ENCODE measurements around the gene CDH23. TPM values are rescaled to one million over a fixed set of nuclear protein-coding genes. Genes with fewer than 3 reads are reported as not detected.

Gene CDH23
- total RNA-seq, 1 experiment from 2014 or later, result 7.8 TPM

- H2AFZ ChIP-seq, result no peak overlapping the region
- POLR2A ChIA-PET (ENCODE audit: unreplicated experiment), result interaction anchor here (0.7 kb wide), 1 partner anchor 8 kb away, joined by 3 read pairs; no protein-coding TSS in a partner anchor
- no peak overlapping the region for H3K27ac ChIP-seq
- TF ChIP-seq EZH2 (IDR thresholded peaks at IDR 0.05; ENCODE audit: low read depth) (no peak), CTCF (conservative IDR thresholded peaks at IDR 0.05) (no peak)
- H3K9me2 ChIP-seq (ENCODE audit: insufficient read depth), result no peaks in the 10 kb centered on the region
- BruUV-seq (replicated peaks), result no TSS peak
- intact Hi-C loops (cut with micrococcal nuclease; ENCODE audit: unreplicated experiment), result no loop called here
- H3K36me3 ChIP-seq (ENCODE audit: low read depth), result no peaks in the 10 kb centered on the region
- H3K4me2 ChIP-seq, result no peak overlapping the region
- no peaks in the 10 kb centered on the region for H4K20me1 ChIP-seq (ENCODE audit: insufficient read depth)
- no peak overlapping the region for H3K4me3 ChIP-seq
- DNase-seq, result no peak
- no peaks in the 10 kb centered on the region for H3K79me2 ChIP-seq (ENCODE audit: low read depth)
- CTCF ChIA-PET, result no interaction called here
- H3K27me3 ChIP-seq (ENCODE audit: insufficient read depth, low read depth), result no peaks in the 10 kb centered on the region
- no peaks in the 10 kb centered on the region for H3K9me3 ChIP-seq (ENCODE audit: insufficient read depth, low read depth)
- 0 out of 2 replicates have a peak, but pooled peaks cover 13% of the 10 kb centered on the region for H3F3A ChIP-seq (ENCODE audit: insufficient read depth, low read depth)
- H3K4me1 ChIP-seq (replicated peaks; ENCODE audit: insufficient read depth), result peaks cover 19% of the 10 kb centered on the region
Observed at GRCh38 chr10:71650397-71650796, 253.7 kb downstream of the CDH23 start.

GRCh38 chr10:71651428-71651827 lies 254.7 kb downstream of the CDH23 start:
- Histone ChIP-seq H3K9me2 (ENCODE audit: insufficient read depth) (no peaks in the 10 kb centered on the region), H3K27ac (no peak overlapping the region), H3F3A (ENCODE audit: insufficient read depth, low read depth) (0 out of 2 replicates have a peak, but pooled peaks cover 13% of the 10 kb centered on the region), H3K79me2 (ENCODE audit: low read depth) (no peaks in the 10 kb centered on the region), H4K20me1 (ENCODE audit: insufficient read depth) (no peaks in the 10 kb centered on the region), H2AFZ (no peak overlapping the region), H3K27me3 (ENCODE audit: insufficient read depth, low read depth) (no peaks in the 10 kb centered on the region), H3K4me1 (replicated peaks; ENCODE audit: insufficient read depth) (peaks cover 19% of the 10 kb centered on the region), H3K36me3 (ENCODE audit: low read depth) (no peaks in the 10 kb centered on the region), H3K4me2 (no peak overlapping the region), H3K9me3 (ENCODE audit: insufficient read depth, low read depth) (no peaks in the 10 kb centered on the region), H3K4me3 (no peak overlapping the region)
- ChIA-PET CTCF (no interaction called here), POLR2A (ENCODE audit: unreplicated experiment) (no interaction called here)
- DNase-seq, result no peak
- intact Hi-C loops (cut with micrococcal nuclease; ENCODE audit: unreplicated experiment), result no loop called here
- TF ChIP-seq CTCF (conservative IDR thresholded peaks at IDR 0.05), result no peak
- TF ChIP-seq EZH2 (IDR thresholded peaks at IDR 0.05; ENCODE audit: low read depth), result no peak
- no TSS peak for BruUV-seq (replicated peaks)

GRCh38 chr10:71651928-71652327 lies 255.2 kb downstream of the CDH23 start:
- H3F3A ChIP-seq (ENCODE audit: insufficient read depth, low read depth), result 0 out of 2 replicates have a peak, but pooled peaks cover 13% of the 10 kb centered on the region
- H3K79me2 ChIP-seq (ENCODE audit: low read depth), result no peaks in the 10 kb centered on the region
- no peak overlapping the region for H3K4me3 ChIP-seq
- no peaks in the 10 kb centered on the region for H3K9me2 ChIP-seq (ENCODE audit: insufficient read depth)
- no peak for TF ChIP-seq EZH2 (IDR thresholded peaks at IDR 0.05; ENCODE audit: low read depth)
- TF ChIP-seq CTCF (conservative IDR thresholded peaks at IDR 0.05), result no peak
- CTCF ChIA-PET, result interaction anchor here (0.6 kb wide), 1 partner anchor 27 kb away, joined by 3 read pairs; no protein-coding TSS in a partner anchor
- H3K4me1 ChIP-seq (replicated peaks; ENCODE audit: insufficient read depth), result peaks cover 19% of the 10 kb centered on the region
- no peaks in the 10 kb centered on the region for H3K9me3 ChIP-seq (ENCODE audit: insufficient read depth, low read depth)
- POLR2A ChIA-PET (ENCODE audit: unreplicated experiment), result no interaction called here
- no peaks in the 10 kb centered on the region for H3K36me3 ChIP-seq (ENCODE audit: low read depth)
- no peak overlapping the region for H3K4me2 ChIP-seq
- no peak for DNase-seq
- no peaks in the 10 kb centered on the region for H4K20me1 ChIP-seq (ENCODE audit: insufficient read depth)
- H3K27ac ChIP-seq, result no peak overlapping the region
- no peaks in the 10 kb centered on the region for H3K27me3 ChIP-seq (ENCODE audit: insufficient read depth, low read depth)
- H2AFZ ChIP-seq, result no peak overlapping the region
- no TSS peak for BruUV-seq (replicated peaks)
- intact Hi-C loops (cut with micrococcal nuclease; ENCODE audit: unreplicated experiment), result no loop called here
